H9 (cell line): ENCODE data around the gene BIN1. TPM values are rescaled to one million over a fixed set of nuclear protein-coding genes. Genes with fewer than 3 reads are reported as not detected.

ENCODE experiments used
- DNase-seq: peaks from one replicate; pipeline ENCODE4 v3.0.0-alpha.2; 2017
- H2AFZ ChIP-seq: one replicate; pipeline ENCODE4 v1.6.1; 2013; ENCODE audit warnings: mild to moderate bottlenecking, low read length, control low read depth, moderate library complexity
- H2AK5ac ChIP-seq: 2 replicates; pipeline ENCODE4 v1.6.1; 2013; ENCODE audit warnings: low read length, control low read depth, mixed read lengths; ENCODE audit not compliant: insufficient read length
- H2BK120ac ChIP-seq: one replicate; pipeline ENCODE4 v1.6.1; 2013; ENCODE audit warnings: low read depth, mild to moderate bottlenecking, low read length, control low read depth, inconsistent platforms; ENCODE audit not compliant: poor library complexity, severe bottlenecking
- H2BK12ac ChIP-seq: 2 replicates; pipeline ENCODE4 v1.6.1; 2013; ENCODE audit warnings: low read length, control low read depth, mixed read lengths, low read depth; ENCODE audit not compliant: insufficient read length
- H2BK15ac ChIP-seq: 2 replicates; pipeline ENCODE4 v1.6.1; 2013; ENCODE audit warnings: low read depth, low read length, control low read depth
- H2BK20ac ChIP-seq: one replicate; pipeline ENCODE4 v1.6.1; 2013; ENCODE audit warnings: low read depth, mild to moderate bottlenecking, low read length, control low read depth, inconsistent platforms; ENCODE audit not compliant: poor library complexity, severe bottlenecking
- H2BK5ac ChIP-seq: 2 replicates; pipeline ENCODE4 v1.6.1; 2013; ENCODE audit warnings: low read length, control low read depth, mixed read lengths; ENCODE audit not compliant: insufficient read length
- H3K14ac ChIP-seq: 2 replicates; pipeline ENCODE4 v1.6.1; 2013; ENCODE audit warnings: low read length, control low read depth; ENCODE audit not compliant: insufficient read depth
- H3K18ac ChIP-seq: 2 replicates; pipeline ENCODE4 v1.6.1; 2013; ENCODE audit warnings: low read depth, mild to moderate bottlenecking, mixed read lengths, low read length, control low read depth; ENCODE audit not compliant: insufficient read length
- H3K23ac ChIP-seq: 2 replicates; pipeline ENCODE4 v1.6.1; 2013; ENCODE audit warnings: low read length, control low read depth, mixed read lengths, low read depth; ENCODE audit not compliant: insufficient read length
- H3K23me2 ChIP-seq: 2 replicates; pipeline ENCODE4 v1.6.1; 2013; ENCODE audit warnings: low read depth, mild to moderate bottlenecking, mixed read lengths, low read length, control low read depth; ENCODE audit not compliant: insufficient read length, poor library complexity, severe bottlenecking
- H3K27ac ChIP-seq: 2 replicates; pipeline ENCODE4 v1.5.1; 2013; ENCODE audit warnings: low read length, control low read depth, mixed read lengths, low read depth; ENCODE audit not compliant: insufficient read length
- H3K27me3 ChIP-seq: 2 replicates; pipeline ENCODE4 v1.6.1; 2013; ENCODE audit warnings: low read length, control low read depth, inconsistent platforms; ENCODE audit not compliant: insufficient read depth
- H3K4ac ChIP-seq: 2 replicates; pipeline ENCODE4 v1.6.1; 2013; ENCODE audit warnings: low read depth, mild to moderate bottlenecking, control low read depth, inconsistent platforms, low read length, moderate library complexity
- H3K4me1 ChIP-seq: 2 replicates; pipeline ENCODE4 v1.6.1; 2013; ENCODE audit warnings: low read length, control low read depth, inconsistent platforms; ENCODE audit not compliant: insufficient read depth
- H3K4me2 ChIP-seq: 2 replicates; pipeline ENCODE4 v1.6.1; 2013; ENCODE audit warnings: low read length, control low read depth, mixed read lengths; ENCODE audit not compliant: insufficient read length, insufficient read depth
- H3K56ac ChIP-seq: 2 replicates; pipeline ENCODE4 v1.6.1; 2013; ENCODE audit warnings: low read depth, mild to moderate bottlenecking, mixed read lengths, low read length, control low read depth; ENCODE audit not compliant: insufficient read length
- H3K79me1 ChIP-seq: 2 replicates; pipeline ENCODE4 v1.6.1; 2013; ENCODE audit warnings: low read depth, mild to moderate bottlenecking, moderate library complexity, low read length, control low read depth, inconsistent platforms; ENCODE audit not compliant: insufficient read depth, poor library complexity, severe bottlenecking
- H3K79me2 ChIP-seq: 2 replicates; pipeline ENCODE4 v1.6.1; 2013; ENCODE audit warnings: low read length, control low read depth, inconsistent platforms; ENCODE audit not compliant: insufficient read depth
- H3K9ac ChIP-seq: 2 replicates; pipeline ENCODE4 v1.6.1; 2013; ENCODE audit warnings: low read length, control low read depth, mixed read lengths; ENCODE audit not compliant: insufficient read length; ENCODE audit errors: extremely low read depth
- H3K9me3 ChIP-seq: one replicate; pipeline ENCODE4 v1.6.1; 2013; ENCODE audit warnings: low read depth, low read length, inconsistent platforms; ENCODE audit not compliant: control insufficient read depth
- H3T11ph ChIP-seq: one replicate; pipeline ENCODE4 v1.6.1; 2013; ENCODE audit warnings: mild to moderate bottlenecking, low read length, control low read depth, inconsistent platforms
- H4K20me1 ChIP-seq: one replicate; pipeline ENCODE4 v1.6.1; 2013; ENCODE audit not compliant: control insufficient read depth, insufficient read length, insufficient read depth
- H4K5ac ChIP-seq: 2 replicates; pipeline ENCODE4 v1.6.1; 2013; ENCODE audit warnings: low read depth, mild to moderate bottlenecking, mixed read lengths, low read length, control low read depth; ENCODE audit not compliant: insufficient read length
- H4K8ac ChIP-seq: replicated peaks from 2 replicates; pipeline ENCODE4 v1.6.1; 2013; ENCODE audit warnings: low read length, control low read depth, mixed read lengths, low read depth; ENCODE audit not compliant: insufficient read length
- H4K91ac ChIP-seq: 2 replicates; pipeline ENCODE4 v1.6.1; 2013; ENCODE audit warnings: low read depth, mild to moderate bottlenecking, moderate library complexity, mixed read lengths, low read length, control low read depth; ENCODE audit not compliant: insufficient read length
- H3K27ac Mint-ChIP-seq, 3 experiments: 2 replicates in 2 of 3; 3 replicates in 1 of 3; pipeline ENCODE4 v1.8.0; 2020 to 2021; ENCODE audit warnings: mixed read lengths in 3 of 3, mild to moderate bottlenecking in 1 of 3, moderate library complexity in 1 of 3
- H3K27me3 Mint-ChIP-seq: 2 replicates; pipeline ENCODE4 v1.8.0; 2021; ENCODE audit warnings: low read depth, mild to moderate bottlenecking, moderate library complexity, mixed read lengths
- H3K36me3 Mint-ChIP-seq, 3 experiments: 2 replicates in 2 of 3; 3 replicates in 1 of 3; pipeline ENCODE4 v1.8.0; 2020 to 2021; ENCODE audit warnings: low read depth in 3 of 3, mixed read lengths in 3 of 3; ENCODE audit not compliant: insufficient read depth in 1 of 3
- H3K4me1 Mint-ChIP-seq, 2 experiments: 2 replicates each; pipeline ENCODE4 v1.8.0; 2020; ENCODE audit warnings: mixed read lengths in 2 of 2
- H3K4me3 Mint-ChIP-seq, 2 experiments: 2 replicates in 1 of 2; 3 replicates in 1 of 2; pipeline ENCODE4 v1.8.0; 2020 to 2021; ENCODE audit warnings: mild to moderate bottlenecking in 2 of 2, mixed read lengths in 2 of 2, moderate library complexity in 1 of 2
- H3K9me3 Mint-ChIP-seq, 2 experiments: 2 replicates in 1 of 2; 3 replicates in 1 of 2; pipeline ENCODE4 v1.8.0; 2020; ENCODE audit warnings: mild to moderate bottlenecking in 2 of 2, mixed read lengths in 2 of 2, moderate library complexity in 1 of 2
- WGBS: extraction: QIAGEN DNeasy Blood & Tissue Kit; methylation state at CpG from one replicate; pipeline ENCODE4 v1.1.7; 2013; ENCODE audit warnings: missing lambda C conversion rate, low lambda C conversion rate, mixed read lengths; ENCODE audit not compliant: insufficient read length; ENCODE audit errors: extremely low coverage; 5-methylcytosine and 5-hydroxymethylcytosine counted together
- total RNA-seq: library from RNA; stranded (reverse); gene quantifications from 2 replicates; pipeline ENCODE4 v1.2.1, GENCODE V29; 2021
- TF ChIP-seq, protein P1 (sequence below): fragments of 200-600 bp; sonication (generic); conservative IDR thresholded peaks from 3 replicates; pipeline ENCODE4 v1.8.0; 2021; ENCODE audit warnings: antibody characterized with exemption, mild to moderate bottlenecking

The BIN1 gene
- total RNA-seq, 1 experiment from 2014 or later: 32.0 TPM

DNA sequence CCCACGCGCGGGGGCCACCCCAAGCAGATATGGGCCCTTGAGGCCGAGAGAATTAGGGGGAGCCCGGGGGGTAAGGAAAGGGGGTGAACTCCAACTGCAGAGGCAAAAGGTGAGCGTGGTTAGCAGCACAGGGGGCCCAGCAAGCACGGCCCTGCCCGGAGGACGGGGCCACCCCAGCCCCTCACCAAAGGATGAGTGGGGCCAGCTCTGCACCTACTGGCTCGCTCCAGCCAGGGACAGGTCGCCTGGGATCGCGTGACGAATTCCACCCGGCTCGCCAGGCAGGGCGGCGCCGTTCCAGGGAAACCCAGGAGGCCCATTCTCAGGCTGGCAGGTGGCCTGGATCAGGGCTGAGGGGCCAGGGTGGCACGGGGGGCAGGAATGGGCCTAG, 38.6 kb downstream of the BIN1 start:
- H3K4me3 Mint-ChIP-seq: no peak overlapping the region
- no peak overlapping the region for H3T11ph ChIP-seq
- no peak overlapping the region for H2BK120ac ChIP-seq
- TF ChIP-seq, protein P1, sequence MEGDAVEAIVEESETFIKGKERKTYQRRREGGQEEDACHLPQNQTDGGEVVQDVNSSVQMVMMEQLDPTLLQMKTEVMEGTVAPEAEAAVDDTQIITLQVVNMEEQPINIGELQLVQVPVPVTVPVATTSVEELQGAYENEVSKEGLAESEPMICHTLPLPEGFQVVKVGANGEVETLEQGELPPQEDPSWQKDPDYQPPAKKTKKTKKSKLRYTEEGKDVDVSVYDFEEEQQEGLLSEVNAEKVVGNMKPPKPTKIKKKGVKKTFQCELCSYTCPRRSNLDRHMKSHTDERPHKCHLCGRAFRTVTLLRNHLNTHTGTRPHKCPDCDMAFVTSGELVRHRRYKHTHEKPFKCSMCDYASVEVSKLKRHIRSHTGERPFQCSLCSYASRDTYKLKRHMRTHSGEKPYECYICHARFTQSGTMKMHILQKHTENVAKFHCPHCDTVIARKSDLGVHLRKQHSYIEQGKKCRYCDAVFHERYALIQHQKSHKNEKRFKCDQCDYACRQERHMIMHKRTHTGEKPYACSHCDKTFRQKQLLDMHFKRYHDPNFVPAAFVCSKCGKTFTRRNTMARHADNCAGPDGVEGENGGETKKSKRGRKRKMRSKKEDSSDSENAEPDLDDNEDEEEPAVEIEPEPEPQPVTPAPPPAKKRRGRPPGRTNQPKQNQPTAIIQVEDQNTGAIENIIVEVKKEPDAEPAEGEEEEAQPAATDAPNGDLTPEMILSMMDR: no peak
- H3K4me1 ChIP-seq: no peaks in the 10 kb centered on the region; the same call in 1 of the 2 replicates
- H3K4me2 ChIP-seq: no peak overlapping the region
- no peak overlapping the region for H3K9ac ChIP-seq
- H3K4ac ChIP-seq: no peak overlapping the region
- peak overlapping the region in 2 of 3 experiments; percentile 63 to 71; a peak in 2 of 7 replicates for H3K27ac Mint-ChIP-seq
- H3K27ac ChIP-seq: no peak overlapping the region
- no peaks in the 10 kb centered on the region for H3K79me2 ChIP-seq
- H4K20me1 ChIP-seq: peaks cover 4% of the 10 kb centered on the region
- WGBS: no CpG with 5 or more reads among the region's 20 CpGs
- H4K8ac ChIP-seq: no peak overlapping the region
- no peak overlapping the region for H3K56ac ChIP-seq
- H4K5ac ChIP-seq: no peak overlapping the region
- H3K79me1 ChIP-seq: no peaks in the 10 kb centered on the region
- H3K23me2 ChIP-seq: no peaks in the 10 kb centered on the region
- H2BK12ac ChIP-seq: no peak overlapping the region
- H3K4me1 Mint-ChIP-seq: peaks cover 0 to 19% of the 10 kb centered on the region in 2 experiments; a peak in 3 of 4 replicates
- no peaks in the 10 kb centered on the region for H3K9me3 Mint-ChIP-seq
- H3K27me3 ChIP-seq: no peaks in the 10 kb centered on the region; the same call in 1 of the 2 replicates
- no peaks in the 10 kb centered on the region for H3K9me3 ChIP-seq
- no peak overlapping the region for H2BK15ac ChIP-seq
- H2AFZ ChIP-seq: no peak overlapping the region
- H3K14ac ChIP-seq: no peak overlapping the region
- H4K91ac ChIP-seq: no peak overlapping the region
- H2AK5ac ChIP-seq: no peak overlapping the region
- no peak for DNase-seq
- no peak overlapping the region for H2BK5ac ChIP-seq
- H3K23ac ChIP-seq: no peak overlapping the region
- peaks cover 3 to 9% (median 5%) of the 10 kb centered on the region in 3 experiments; a peak in 4 of 7 replicates for H3K36me3 Mint-ChIP-seq
- H3K18ac ChIP-seq: no peak overlapping the region
- H3K27me3 Mint-ChIP-seq: peaks cover 2% of the 10 kb centered on the region; the same call in 1 of the 2 replicates
- H2BK20ac ChIP-seq: no peak overlapping the region
